ENCODE data around the gene YWHAH. TPM values are rescaled to one million over a fixed set of nuclear protein-coding genes. Genes with fewer than 3 reads are reported as not detected.

Gene YWHAH
- polyA plus RNA-seq, 3 donors, result 59.5 to 136 (median 132) TPM

DNA sequence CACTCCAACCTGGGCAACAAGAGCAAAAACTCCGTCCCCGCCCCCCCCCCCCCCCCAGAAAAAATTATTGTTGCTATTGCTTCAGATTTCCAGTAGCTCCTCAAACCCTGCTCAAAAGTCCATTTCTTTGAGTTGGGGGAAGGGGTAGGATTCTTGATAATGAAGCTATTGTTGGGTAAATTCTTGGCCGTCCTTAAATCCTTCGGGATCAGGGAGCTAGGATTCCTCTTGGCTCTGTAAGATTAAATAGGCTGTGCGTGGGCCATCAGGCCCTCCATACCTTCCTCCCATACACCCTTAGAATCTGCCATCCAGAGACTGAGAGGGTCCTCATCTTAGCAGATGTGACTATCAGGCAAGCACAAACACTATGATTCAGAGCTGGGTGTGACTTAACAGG is 16.4 kb downstream of the YWHAH start:
- Mint-ChIP-seq H3K9me3 (no peaks in the 10 kb centered on the region), H3K36me3 (peaks cover 30 to 33% of the 10 kb centered on the region in 2 donors), H3K4me1 (no peaks in the 10 kb centered on the region), H3K4me3 (no peak overlapping the region), H3K27me3 (ENCODE audit: low read depth in 3 of 3) (peaks cover 5 to 10% (median 7%) of the 10 kb centered on the region in 3 donors), H3K27ac (no peak overlapping the region)
- Histone ChIP-seq H3K4me3 (replicated peaks in 1 of 3; ENCODE audit: low read depth in 2 of 3, low read length in 3 of 3) (no peak overlapping the region), H3K36me3 (replicated peaks in 1 of 2; ENCODE audit: control insufficient read depth in 1 of 2, insufficient read depth in 2 of 2, low read length in 2 of 2) (peaks cover 27 to 31% of the 10 kb centered on the region in 2 donors), H3K27ac (ENCODE audit: low read depth in 1 of 2, low read length in 2 of 2) (no peak overlapping the region), H3K79me2 (ENCODE audit: insufficient read depth, low read length) (peaks cover 13% of the 10 kb centered on the region), H2AFZ (ENCODE audit: insufficient read depth, low read depth, low read length, poor library complexity, severe bottlenecking) (no peak overlapping the region), H3K4me2 (replicated peaks; ENCODE audit: extremely low read depth, low read length, poor library complexity, severe bottlenecking) (no peak overlapping the region), H3K9ac (ENCODE audit: insufficient read depth, low read length, poor library complexity, severe bottlenecking) (no peak overlapping the region), H3K4me1 (ENCODE audit: control insufficient read depth in 1 of 2, insufficient read depth in 2 of 2, low read length in 2 of 2) (no peaks in the 10 kb centered on the region), H4K20me1 (ENCODE audit: insufficient read depth, low read length) (peaks cover 32% of the 10 kb centered on the region), H3K27me3 (ENCODE audit: control insufficient read depth in 2 of 2, insufficient read depth in 2 of 2, low read length in 2 of 2) (no peaks in the 10 kb centered on the region), H3K9me3 (replicated peaks in 1 of 2; ENCODE audit: control insufficient read depth in 1 of 2, insufficient read depth in 1 of 2, low read length in 2 of 2) (no peaks in the 10 kb centered on the region)
- intact Hi-C loops (cut with micrococcal nuclease), result no loop called here
- TF ChIP-seq, protein P1, sequence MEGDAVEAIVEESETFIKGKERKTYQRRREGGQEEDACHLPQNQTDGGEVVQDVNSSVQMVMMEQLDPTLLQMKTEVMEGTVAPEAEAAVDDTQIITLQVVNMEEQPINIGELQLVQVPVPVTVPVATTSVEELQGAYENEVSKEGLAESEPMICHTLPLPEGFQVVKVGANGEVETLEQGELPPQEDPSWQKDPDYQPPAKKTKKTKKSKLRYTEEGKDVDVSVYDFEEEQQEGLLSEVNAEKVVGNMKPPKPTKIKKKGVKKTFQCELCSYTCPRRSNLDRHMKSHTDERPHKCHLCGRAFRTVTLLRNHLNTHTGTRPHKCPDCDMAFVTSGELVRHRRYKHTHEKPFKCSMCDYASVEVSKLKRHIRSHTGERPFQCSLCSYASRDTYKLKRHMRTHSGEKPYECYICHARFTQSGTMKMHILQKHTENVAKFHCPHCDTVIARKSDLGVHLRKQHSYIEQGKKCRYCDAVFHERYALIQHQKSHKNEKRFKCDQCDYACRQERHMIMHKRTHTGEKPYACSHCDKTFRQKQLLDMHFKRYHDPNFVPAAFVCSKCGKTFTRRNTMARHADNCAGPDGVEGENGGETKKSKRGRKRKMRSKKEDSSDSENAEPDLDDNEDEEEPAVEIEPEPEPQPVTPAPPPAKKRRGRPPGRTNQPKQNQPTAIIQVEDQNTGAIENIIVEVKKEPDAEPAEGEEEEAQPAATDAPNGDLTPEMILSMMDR (IDR thresholded peaks at IDR 0.05), result no peak
- no CpG with 5 or more reads among the region's 5 CpGs for WGBS (ENCODE audit: insufficient coverage)
- no peak for DNase-seq

DNA sequence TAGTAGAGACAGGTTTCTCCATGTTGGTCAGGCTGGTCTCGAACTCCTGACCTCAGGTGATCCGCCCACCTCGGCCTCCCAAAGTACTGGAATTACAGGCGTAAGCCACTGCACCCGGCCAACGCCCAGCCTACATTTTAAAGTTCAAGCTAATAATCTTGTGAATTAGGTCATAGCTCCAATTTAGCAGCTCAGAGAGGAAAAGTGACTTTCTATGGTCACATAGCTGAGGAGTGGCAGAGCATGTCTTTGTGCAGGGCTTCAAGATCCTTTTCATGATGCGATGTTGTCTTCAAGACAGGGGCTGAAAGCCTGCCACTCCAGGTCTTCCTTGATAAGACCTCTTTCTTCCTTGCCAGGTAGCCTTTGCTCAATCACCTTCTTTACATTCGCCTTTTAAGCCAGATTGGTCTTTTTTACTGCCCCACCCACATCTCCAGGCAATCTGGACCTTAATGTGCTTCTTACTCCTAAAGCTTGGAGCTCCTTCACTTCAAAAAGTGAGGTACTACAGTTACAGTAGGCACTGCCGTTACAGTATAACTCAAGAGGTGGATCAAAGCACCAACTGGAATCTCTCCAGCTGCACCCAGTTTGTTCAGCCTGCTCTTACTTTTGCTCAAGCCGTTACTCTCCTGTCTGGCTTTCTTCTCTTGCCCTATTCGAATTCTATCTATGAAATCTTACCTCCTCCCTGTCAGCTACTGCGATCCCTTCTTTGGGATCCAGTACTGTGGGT is 18.2 kb downstream of the YWHAH start:
- no peak for DNase-seq
- Mint-ChIP-seq H3K36me3 (peaks cover 12 to 15% of the 10 kb centered on the region in 2 donors), H3K9me3 (no peaks in the 10 kb centered on the region), H3K27me3 (ENCODE audit: low read depth in 3 of 3) (peaks cover 5 to 10% (median 7%) of the 10 kb centered on the region in 3 donors), H3K4me3 (no peak overlapping the region), H3K4me1 (no peaks in the 10 kb centered on the region), H3K27ac (peak overlapping the region in 3 of 7 donors; percentile 4 to 64 (median 23))
- H3K36me3 ChIP-seq (replicated peaks in 1 of 2; ENCODE audit: control insufficient read depth in 1 of 2, insufficient read depth in 2 of 2, low read length in 2 of 2), result peaks cover 9 to 13% of the 10 kb centered on the region in 2 donors
- intact Hi-C loops (cut with micrococcal nuclease), result no loop called here
- no peak overlapping the region for H3K9ac ChIP-seq (ENCODE audit: insufficient read depth, low read length, poor library complexity, severe bottlenecking)
- H3K27ac ChIP-seq (ENCODE audit: low read depth in 1 of 2, low read length in 2 of 2), result no peak overlapping the region
- H3K4me3 ChIP-seq (replicated peaks in 1 of 3; ENCODE audit: low read depth in 2 of 3, low read length in 3 of 3), result no peak overlapping the region
- WGBS (ENCODE audit: insufficient coverage), result 95% methylated on average over 5 of the region's 12 CpGs
- no peak overlapping the region for H3K4me2 ChIP-seq (replicated peaks; ENCODE audit: extremely low read depth, low read length, poor library complexity, severe bottlenecking)
- H3K27me3 ChIP-seq (ENCODE audit: control insufficient read depth in 2 of 2, insufficient read depth in 2 of 2, low read length in 2 of 2), result no peaks in the 10 kb centered on the region
- no peaks in the 10 kb centered on the region for H3K4me1 ChIP-seq (ENCODE audit: control insufficient read depth in 1 of 2, insufficient read depth in 2 of 2, low read length in 2 of 2)
- TF ChIP-seq, protein P1 (IDR thresholded peaks at IDR 0.05), result no peak
- no peak overlapping the region for H2AFZ ChIP-seq (ENCODE audit: insufficient read depth, low read depth, low read length, poor library complexity, severe bottlenecking)
- no peaks in the 10 kb centered on the region for H3K79me2 ChIP-seq (ENCODE audit: insufficient read depth, low read length)
- H4K20me1 ChIP-seq (ENCODE audit: insufficient read depth, low read length), result peaks cover 15% of the 10 kb centered on the region
- H3K9me3 ChIP-seq (replicated peaks in 1 of 2; ENCODE audit: control insufficient read depth in 1 of 2, insufficient read depth in 1 of 2, low read length in 2 of 2), result no peaks in the 10 kb centered on the region

All from CD14-positive monocyte (primary cell).